Measurements from ENCODE around the gene APOC3. TPM values are rescaled to one million over a fixed set of nuclear protein-coding genes. Genes with fewer than 3 reads are reported as not detected.

Gene APOC3
- total and polyA plus RNA-seq, 10 of the 15 experiments (the other 5 are each of a cell fraction or from before 2014, with no cell fraction given), result 1.9 TPM; not detected in 9

DNA sequence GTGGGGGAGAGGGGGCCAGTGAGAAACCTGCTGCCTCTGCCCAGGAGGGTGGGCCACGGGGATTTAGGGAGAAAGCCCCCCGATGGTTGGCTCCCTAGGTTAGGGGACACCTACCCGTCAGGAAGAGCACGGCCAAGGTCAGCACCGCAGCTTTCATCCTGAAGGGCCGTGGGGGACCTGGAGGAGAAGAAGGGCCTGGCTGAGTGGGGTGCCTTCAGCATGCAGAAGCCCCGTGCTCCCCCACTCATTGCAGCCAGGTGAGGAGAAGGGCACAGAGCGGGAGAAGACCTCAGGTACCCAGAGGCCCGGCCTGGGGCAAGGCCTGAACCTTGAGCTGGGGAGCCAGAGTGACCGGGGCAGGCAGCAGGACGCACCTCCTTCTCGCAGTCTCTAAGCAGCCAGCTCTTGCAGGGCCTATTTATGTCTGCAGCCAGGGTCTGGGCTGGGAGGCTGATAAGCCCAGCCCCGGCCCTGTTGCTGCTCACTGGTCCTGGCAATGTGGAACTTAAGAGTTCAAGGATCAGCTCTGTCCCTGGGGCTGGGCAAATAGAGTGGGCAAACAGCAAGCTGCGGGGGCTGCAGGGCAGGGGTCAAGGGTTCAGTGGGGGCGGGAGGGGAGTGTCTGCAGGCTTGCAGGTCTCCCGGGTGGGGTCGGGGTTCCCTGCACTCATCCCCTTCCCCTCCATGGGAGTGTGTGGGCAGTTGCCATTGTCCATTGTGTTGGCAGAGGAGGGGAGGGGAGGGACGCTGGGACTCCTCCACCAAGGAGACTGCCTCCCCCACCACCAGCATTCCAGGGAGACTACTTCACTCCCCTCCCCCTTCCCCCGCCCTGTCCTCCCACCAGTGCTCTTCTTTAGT, 7.8 kb downstream of the APOC3 start, which contains the start of gene APOA1 (continued):
- no peak for TF ChIP-seq RFX5 (IDR thresholded peaks at IDR 0.05; ENCODE audit: low read depth, low read length)
- TF ChIP-seq POLR2AphosphoS2 (IDR thresholded peaks at IDR 0.05; ENCODE audit: low read depth, low read length), result no peak
- TF ChIP-seq POU2F2 (IDR thresholded peaks at IDR 0.05; ENCODE audit: borderline replicate concordance, low read depth, low read length), result no peak
- TF ChIP-seq IKZF2 (IDR thresholded peaks at IDR 0.05), result no peak
- TF ChIP-seq STAT3 (IDR thresholded peaks at IDR 0.05; ENCODE audit: low read depth, low read length), result no peak
- no peak for TF ChIP-seq SPI1 (IDR thresholded peaks at IDR 0.05; ENCODE audit: borderline replicate concordance, insufficient read depth, low read depth, low read length)

DNA sequence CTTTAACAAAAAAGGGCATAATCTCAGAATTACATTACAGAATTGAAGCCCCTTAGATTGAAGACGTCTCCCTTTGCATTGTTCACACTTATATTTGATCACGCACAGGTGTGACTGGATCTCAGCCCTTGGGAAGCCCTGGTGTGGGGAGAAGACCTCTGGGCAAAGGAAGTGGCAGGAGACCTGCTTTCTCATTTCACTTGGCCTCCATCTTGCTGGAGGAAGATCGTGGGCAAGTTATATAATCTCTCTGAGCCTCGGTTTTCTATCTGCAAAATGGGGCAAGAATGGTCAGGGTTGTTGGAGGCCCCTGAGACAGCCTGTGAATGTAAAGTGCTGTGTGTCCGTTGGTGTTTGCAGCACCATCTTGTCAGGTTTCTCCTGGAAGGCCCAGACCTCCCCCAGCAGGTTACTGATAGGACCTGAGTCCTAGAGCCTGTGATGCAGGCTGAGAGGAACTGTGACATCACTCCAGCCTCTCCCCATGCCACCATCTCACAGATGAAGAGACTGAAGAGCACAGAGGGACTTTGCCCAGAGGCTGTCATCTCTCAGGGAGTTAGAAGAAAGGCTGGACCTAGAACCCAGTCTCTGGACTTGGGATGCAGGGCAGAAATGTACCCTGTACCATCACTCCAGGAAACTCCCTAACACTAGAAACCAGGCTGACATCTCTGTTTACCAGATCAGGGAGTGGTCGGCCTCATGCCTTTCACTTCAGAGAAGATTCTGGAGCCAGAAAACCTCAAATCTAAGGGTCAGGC, 8.8 kb downstream of the APOC3 start:
- no peak for FAIRE-seq
- Histone ChIP-seq H2AFZ (ENCODE audit: control insufficient read depth, low read depth, low read length) (no peak overlapping the region), H3K79me2 (ENCODE audit: control insufficient read depth, insufficient read depth, low read length) (no peaks in the 10 kb centered on the region), H3K4me2 (ENCODE audit: control insufficient read depth, insufficient read depth) (no peak overlapping the region), H3K27me3 (replicated peaks in 1 of 2; ENCODE audit: control insufficient read depth in 2 of 2, insufficient read depth in 2 of 2, low read length in 1 of 2) (no peaks in the 10 kb centered on the region), H3K27ac (ENCODE audit: control insufficient read depth, insufficient read depth) (no peak overlapping the region), H3K4me1 (ENCODE audit: control insufficient read depth, insufficient read depth, low read length) (peaks cover 8% of the 10 kb centered on the region; the same call in 1 of the 2 replicates), H4K20me1 (ENCODE audit: control insufficient read depth, insufficient read depth) (no peaks in the 10 kb centered on the region), H3K9ac (ENCODE audit: control insufficient read depth, insufficient read depth, low read length) (no peak overlapping the region), H3K36me3 (ENCODE audit: control insufficient read depth in 2 of 2, insufficient read depth in 2 of 2, low read length in 1 of 2) (no peaks in the 10 kb centered on the region), H3K9me3 (replicated peaks; ENCODE audit: control insufficient read depth, insufficient read depth, low read length) (no peaks in the 10 kb centered on the region), H3K4me3 (no peak overlapping the region)
- ChIA-PET CTCF (interaction anchor here (7.3 kb wide), 1 partner anchor 47 kb away, joined by 183 read pairs; the partner anchor contains the start of genes APOA5 and ZPR1), RAD21 (ENCODE audit: unreplicated experiment) (interaction anchor here (1.4 kb wide), 1 partner anchor 14 kb away, joined by 3 read pairs; no protein-coding TSS in a partner anchor), SMC1A (ENCODE audit: uncharacterized antibody, unreplicated experiment) (interaction anchor here (2.5 kb wide), 1 partner anchor 15 kb away, joined by 9 read pairs; no protein-coding TSS in a partner anchor), POLR2A (no interaction called here)
- in situ Hi-C loops (cut with MboI), result no loop called here
- WGBS (ENCODE audit: insufficient coverage, insufficient replicate concordance, low lambda C conversion rate, missing lambda C conversion rate), result 17% methylated on average over 6 of the region's 6 CpGs
- no peak for DNase-seq (ENCODE audit: low read depth, low spot score)
- no TSS peak for BruUV-seq (replicated peaks)
- TF ChIP-seq NFIC (IDR thresholded peaks at IDR 0.05; ENCODE audit: low read depth, low read length) (no peak), RUNX3 (IDR thresholded peaks at IDR 0.05; ENCODE audit: low read length) (no peak), ATF7 (IDR thresholded peaks at IDR 0.05; ENCODE audit: low read depth) (no peak), MXI1 (IDR thresholded peaks at IDR 0.05; ENCODE audit: low read depth, low read length) (no peak), NBN (IDR thresholded peaks at IDR 0.05) (no peak), FOXM1 (IDR thresholded peaks at IDR 0.05; ENCODE audit: low read depth, low read length) (no peak), CBFB (IDR thresholded peaks at IDR 0.05; ENCODE audit: low read depth) (no peak), HDAC2 (IDR thresholded peaks at IDR 0.05) (no peak), RAD21 (IDR thresholded peaks at IDR 0.05; ENCODE audit: insufficient read depth, low read depth, low read length) (no peak)
- no peak for ATAC-seq
- intact Hi-C loops (cut with micrococcal nuclease; ENCODE audit: unreplicated experiment), result loop anchor here (5.0 kb wide), 1 partner anchor 389 kb away; no protein-coding TSS in a partner anchor
